ENCODE data around the gene AADACL4.

GRCh38 chr1:12603224-12603623 is 40.7 kb upstream of the AADACL4 start:
- TF ChIP-seq TAF1 (IDR thresholded peaks at IDR 0.05; ENCODE audit: borderline replicate concordance, low read depth, low read length) (no peak), POLR2AphosphoS5 (IDR thresholded peaks at IDR 0.05; ENCODE audit: low read depth, low read length) (no peak), POLR2A (IDR thresholded peaks at IDR 0.05; ENCODE audit: low read depth, low read length) (no peak)

Measured in GM12892 (cell line).